HFFc6 (cell line): ENCODE measurements around the gene JAZF1. TPM values are rescaled to one million over a fixed set of nuclear protein-coding genes. Genes with fewer than 3 reads are reported as not detected.

ENCODE experiments used
- DNase-seq: peaks from one replicate; pipeline ENCODE4 v3.0.0-alpha.2; 2018
- H3K27ac Mint-ChIP-seq: 2 replicates; pipeline ENCODE4 v1.8.0; 2020; ENCODE audit warnings: mild to moderate bottlenecking, mixed read lengths
- H3K27me3 Mint-ChIP-seq: 2 replicates; pipeline ENCODE4 v1.8.0; 2021; ENCODE audit warnings: mild to moderate bottlenecking, moderate library complexity, mixed read lengths; ENCODE audit not compliant: insufficient read depth
- H3K36me3 Mint-ChIP-seq: 2 replicates; pipeline ENCODE4 v1.8.0; 2021; ENCODE audit warnings: low read depth, mixed read lengths
- H3K4me1 Mint-ChIP-seq: 2 replicates; pipeline ENCODE4 v1.8.0; 2020; ENCODE audit warnings: low read depth, mixed read lengths
- H3K4me3 Mint-ChIP-seq: 2 replicates; pipeline ENCODE4 v1.8.0; 2020; ENCODE audit warnings: mild to moderate bottlenecking, moderate library complexity, mixed read lengths
- H3K9me3 Mint-ChIP-seq: 2 replicates; pipeline ENCODE4 v1.8.0; 2020; ENCODE audit warnings: mild to moderate bottlenecking, mixed read lengths
- CTCF ChIP-seq: fragments of 200-600 bp; sonication (generic); IDR thresholded peaks from 2 replicates; pipeline ENCODE4 v1.5.0; 2021; ENCODE audit warnings: antibody characterized with exemption, mild to moderate bottlenecking
- total RNA-seq, 6 experiments: library from RNA; stranded (reverse); fragmentation: NEBNext Ultra II Directional; extraction: Animal tissue kit (Norgen Biotek cat#: 25700); gene quantifications; 2 replicates in 1 of 6; 3 replicates in 5 of 6; pipeline ENCODE4 v1.2.3, GENCODE V29; 2021

The JAZF1 gene
- total RNA-seq, 6 experiments from 2014 or later: 17.5 to 26.3 (median 21.4) TPM

- DNase-seq: no peak
- peaks cover 1% of the 10 kb centered on the region; the same call in 1 of the 2 replicates for H3K27me3 Mint-ChIP-seq
- H3K4me3 Mint-ChIP-seq: peak overlapping the region; percentile 77
- peaks cover 85% of the 10 kb centered on the region for H3K4me1 Mint-ChIP-seq
- no peaks in the 10 kb centered on the region for H3K9me3 Mint-ChIP-seq
- H3K27ac Mint-ChIP-seq: peak overlapping the region; percentile 64
- H3K36me3 Mint-ChIP-seq: peaks cover 4% of the 10 kb centered on the region; the same call in 1 of the 2 replicates
- no peak for TF ChIP-seq CTCF
Measured at GRCh38 chr7:28076423-28077200, 104.0 kb downstream of the JAZF1 start.

- peak overlapping the region; percentile 64 for H3K27ac Mint-ChIP-seq
- H3K4me3 Mint-ChIP-seq: peak overlapping the region; percentile 77
- DNase-seq: no peak
- no peaks in the 10 kb centered on the region for H3K9me3 Mint-ChIP-seq
- peaks cover 85% of the 10 kb centered on the region for H3K4me1 Mint-ChIP-seq
- peaks cover under 1% of the 10 kb centered on the region; the same call in 1 of the 2 replicates for H3K36me3 Mint-ChIP-seq
- H3K27me3 Mint-ChIP-seq: peaks cover 1% of the 10 kb centered on the region; the same call in 1 of the 2 replicates
- no peak for TF ChIP-seq CTCF
Measured at GRCh38 chr7:28075674-28076358, 104.8 kb downstream of the JAZF1 start.

- no peaks in the 10 kb centered on the region for H3K36me3 Mint-ChIP-seq
Measured at GRCh38 chr7:28072876-28073514, 107.6 kb downstream of the JAZF1 start.

GRCh38 chr7:28071570-28071969 lies 109.0 kb downstream of the JAZF1 start:
- H3K27me3 Mint-ChIP-seq: no peaks in the 10 kb centered on the region
- H3K36me3 Mint-ChIP-seq: no peaks in the 10 kb centered on the region
- peaks cover 95% of the 10 kb centered on the region for H3K4me1 Mint-ChIP-seq
- no peaks in the 10 kb centered on the region for H3K9me3 Mint-ChIP-seq
- TF ChIP-seq CTCF: no peak
- no peak for DNase-seq
- peak overlapping the region; percentile 85 for H3K4me3 Mint-ChIP-seq
- peak overlapping the region; percentile 93 for H3K27ac Mint-ChIP-seq

More at GRCh38 chr7:28072876-28073514, 107.6 kb downstream of the JAZF1 start:
- Mint-ChIP-seq H3K9me3 (no peaks in the 10 kb centered on the region), H3K27me3 (no peaks in the 10 kb centered on the region), H3K4me1 (peaks cover 99% of the 10 kb centered on the region), H3K27ac (peak overlapping the region; percentile 47; the same call in 1 of the 2 replicates), H3K4me3 (peak overlapping the region; percentile 27)
- no peak for TF ChIP-seq CTCF
- DNase-seq: no peak

GRCh38 chr7:28070297-28071055 lies 110.1 kb downstream of the JAZF1 start:
- Mint-ChIP-seq H3K4me3 (peak overlapping the region; percentile 85), H3K27ac (peak overlapping the region; percentile 93), H3K9me3 (no peaks in the 10 kb centered on the region), H3K4me1 (peaks cover 94% of the 10 kb centered on the region), H3K27me3 (no peaks in the 10 kb centered on the region), H3K36me3 (no peaks in the 10 kb centered on the region)
- DNase-seq: no peak
- no peak for TF ChIP-seq CTCF
